DMS53 (cell line): ENCODE measurements around the gene ABCE1.

Source experiments
- DNase-seq: peaks from one replicate; lab custom pipeline; 2025; lab: John Stamatoyannopoulos, UW

ABCE1 gene

GRCh38 chr4:145177906-145178538, 79.9 kb downstream of the ABCE1 start:
- no peak for DNase-seq

GRCh38 chr4:145178740-145179280, 80.7 kb downstream of the ABCE1 start:
- DNase-seq: peak; percentile 19
